CD4-positive, alpha-beta T cell treated with Interleukin-12 subunit alpha and Interleukin-12 subunit beta, for 1 hour (primary cell): ENCODE results near the gene EFNA2.

Experiments used
- DNase-seq: peaks from one replicate; pipeline ENCODE4 v3.0.0-alpha.2; 2020

EFNA2 gene

DNA sequence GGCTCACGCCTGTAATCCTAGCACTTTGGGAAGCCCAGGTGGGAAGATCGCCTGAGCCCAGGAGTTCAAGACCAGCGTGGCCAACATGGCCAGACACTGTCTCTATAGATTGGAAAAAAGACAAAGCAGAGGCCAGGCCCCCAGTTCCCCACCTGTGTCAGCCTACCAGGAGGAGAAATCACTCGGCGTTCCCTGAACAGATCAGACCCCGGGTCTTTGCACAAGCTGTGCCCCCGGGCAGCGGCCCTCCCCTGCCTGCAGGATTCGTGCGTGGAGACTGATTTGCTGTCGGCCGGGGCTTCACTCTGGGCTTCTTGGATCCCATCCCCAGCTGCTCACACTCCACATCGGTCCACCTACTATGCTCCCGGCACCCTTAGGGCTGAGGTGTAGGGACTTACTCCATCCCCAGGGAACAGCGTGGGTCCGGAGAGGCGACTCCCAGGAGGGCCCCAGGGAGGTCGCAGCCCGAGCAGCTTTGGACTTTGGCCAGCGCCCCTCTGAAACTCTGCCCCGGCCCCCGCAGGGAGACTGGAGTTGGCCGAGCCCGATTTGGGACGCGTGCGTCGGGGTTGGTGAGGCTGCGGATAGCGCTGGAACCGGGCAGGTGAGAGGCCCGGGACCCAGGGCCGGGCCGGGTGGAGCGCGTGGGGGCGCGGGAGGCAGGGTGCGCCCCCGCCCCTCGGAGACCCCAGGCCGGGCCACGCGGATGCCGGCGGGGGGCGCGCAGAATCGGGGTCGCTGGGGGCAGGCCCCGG lies 515 bp upstream of the EFNA2 start:
- DNase-seq, result no peak

DNA sequence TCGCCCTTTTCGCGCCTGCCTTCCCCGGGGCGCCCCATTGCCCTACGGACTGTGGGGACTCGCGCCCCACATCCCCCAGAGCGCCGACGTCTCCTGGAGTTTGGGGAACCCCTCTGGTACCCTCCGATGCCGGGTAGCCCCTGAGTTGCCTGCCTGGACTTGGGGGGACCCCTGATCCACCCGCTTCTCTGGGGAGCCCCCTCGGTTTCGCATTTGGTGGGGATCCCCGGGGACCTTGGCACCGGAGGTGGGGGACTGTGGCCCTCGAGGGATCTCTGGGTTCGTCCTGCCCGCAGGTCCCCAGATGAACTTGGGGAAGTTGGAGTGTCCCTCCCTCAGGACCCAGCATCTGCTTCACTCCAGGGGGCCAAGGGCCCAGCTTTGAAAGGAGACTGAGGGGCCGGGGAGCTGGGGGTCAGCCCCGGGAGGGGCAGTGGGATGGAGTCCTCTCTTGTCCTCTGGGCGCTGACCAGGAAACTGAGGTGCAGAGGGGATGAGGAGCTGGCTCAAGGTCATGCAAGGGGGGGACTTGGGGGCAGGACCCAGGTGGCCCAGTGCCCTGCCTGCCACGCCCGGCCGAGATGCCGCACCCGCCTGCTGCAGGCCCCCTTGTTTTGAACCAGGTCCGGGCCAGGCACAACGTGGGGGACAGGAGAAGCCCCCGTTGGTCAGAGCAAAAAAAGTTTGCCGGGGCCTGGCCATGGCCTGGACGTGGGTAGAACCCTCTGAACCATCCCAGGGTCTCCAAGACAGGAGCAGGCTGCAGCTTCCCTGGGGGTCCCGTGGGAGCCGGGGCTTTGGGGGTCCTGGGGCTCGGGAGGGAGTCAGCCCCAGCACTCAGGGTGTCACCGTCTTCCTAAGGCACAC lies 1.0 kb downstream of the EFNA2 start:
- DNase-seq, result no peak

DNA sequence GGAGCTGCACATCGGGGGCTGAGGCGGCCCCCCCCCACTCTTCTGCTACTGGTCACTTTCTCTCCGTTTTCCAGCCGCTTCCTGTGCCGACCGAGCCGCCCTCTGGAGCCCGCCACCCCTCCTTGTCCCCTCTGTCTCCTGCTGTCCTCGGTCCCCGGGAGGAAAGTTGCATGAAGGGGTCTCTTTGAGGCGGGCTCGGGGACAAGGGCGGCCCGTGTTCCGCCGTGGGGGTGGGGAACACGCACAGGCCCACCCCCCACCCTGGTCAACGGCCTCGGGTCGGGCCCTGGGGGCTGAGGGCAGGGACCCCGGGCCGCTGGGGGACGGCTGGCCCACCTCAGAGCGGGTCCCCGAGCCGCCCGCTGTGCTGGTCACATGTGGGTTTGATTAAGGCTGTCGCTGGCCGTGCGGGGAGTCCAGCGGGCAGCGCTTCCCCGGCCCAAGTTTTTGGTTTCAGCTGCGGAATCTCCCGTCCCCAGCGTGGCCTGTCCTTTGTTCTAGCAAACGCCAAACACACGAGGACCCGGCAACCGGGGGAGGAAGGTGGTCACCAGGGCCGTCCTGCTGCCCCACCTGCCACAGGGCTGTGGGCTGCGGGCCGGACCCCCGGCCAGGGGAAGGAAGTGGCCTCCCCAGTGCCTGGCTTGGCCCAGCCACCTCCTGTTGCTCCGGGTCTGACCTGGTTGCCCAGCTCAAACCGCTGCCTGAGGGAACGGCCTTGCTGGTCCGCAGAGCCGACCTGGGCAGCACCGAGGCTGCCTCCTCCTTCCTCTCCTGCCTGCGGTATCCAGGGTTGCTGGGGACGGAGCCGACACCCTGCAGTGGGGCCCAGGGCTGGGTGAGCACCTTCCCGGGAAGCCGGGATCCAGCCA lies 1.9 kb downstream of the EFNA2 start:
- DNase-seq, result no peak

DNA sequence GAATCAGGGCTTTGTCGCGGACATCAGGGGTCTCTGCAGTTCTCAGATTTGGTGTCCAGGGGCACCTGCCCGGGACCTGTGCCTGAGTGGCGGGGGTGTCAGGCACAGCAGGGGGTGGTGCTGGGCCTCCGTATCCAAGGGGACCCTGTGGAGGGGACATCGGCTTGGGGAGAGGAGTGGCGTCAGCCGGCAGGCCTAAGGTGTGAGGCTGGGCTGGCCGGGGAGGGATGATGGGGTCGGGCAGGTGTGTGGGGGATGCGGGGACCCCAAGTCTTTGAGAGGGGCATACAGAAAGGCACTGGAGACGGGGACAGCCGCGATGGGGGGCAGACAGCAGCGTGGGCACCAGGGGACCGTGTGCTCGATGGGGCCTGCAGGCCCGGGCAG lies 2.5 kb downstream of the EFNA2 start:
- DNase-seq, result no peak

DNA sequence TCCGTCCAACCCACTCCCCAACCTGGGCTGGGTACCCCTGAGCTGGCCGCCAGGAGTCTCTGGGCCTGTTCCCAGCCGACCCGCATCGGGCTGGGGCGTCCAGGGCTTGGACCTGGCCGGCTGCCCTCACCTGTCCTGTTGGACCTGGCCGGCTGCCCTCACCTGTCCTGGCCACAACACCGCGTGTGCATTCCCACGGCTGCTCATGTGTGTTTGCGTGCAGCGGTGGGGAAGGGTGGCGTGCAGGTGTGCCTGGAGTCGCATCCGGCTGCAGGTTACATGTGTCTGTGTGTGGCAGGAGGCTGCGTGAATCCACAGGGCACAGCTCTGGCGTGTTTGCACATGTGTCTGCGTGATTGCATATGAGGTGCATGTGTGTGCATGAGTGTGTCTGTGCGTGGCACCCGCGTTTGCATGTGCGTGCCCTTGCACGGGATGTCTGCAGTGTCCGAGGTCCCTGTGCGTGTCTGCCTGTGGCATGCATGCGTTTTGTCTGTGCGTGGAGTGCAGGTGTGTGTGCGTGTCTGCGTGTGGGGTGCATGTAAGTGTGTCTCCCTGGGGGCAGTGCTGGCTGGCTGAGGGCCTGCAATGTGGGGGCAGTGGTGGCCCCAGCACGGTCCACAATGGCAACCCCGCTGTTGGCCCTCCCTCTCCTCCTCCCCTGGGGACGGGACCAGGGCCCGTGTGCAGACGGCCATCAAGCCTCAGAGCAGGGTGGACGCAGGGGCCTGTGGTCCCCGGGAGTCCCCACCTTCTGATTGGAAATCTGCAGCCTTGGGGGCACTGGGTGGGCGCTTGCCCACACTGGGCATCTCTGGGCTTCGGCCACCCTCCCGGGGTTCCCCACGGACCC lies 3.4 kb downstream of the EFNA2 start:
- DNase-seq, result no peak

DNA sequence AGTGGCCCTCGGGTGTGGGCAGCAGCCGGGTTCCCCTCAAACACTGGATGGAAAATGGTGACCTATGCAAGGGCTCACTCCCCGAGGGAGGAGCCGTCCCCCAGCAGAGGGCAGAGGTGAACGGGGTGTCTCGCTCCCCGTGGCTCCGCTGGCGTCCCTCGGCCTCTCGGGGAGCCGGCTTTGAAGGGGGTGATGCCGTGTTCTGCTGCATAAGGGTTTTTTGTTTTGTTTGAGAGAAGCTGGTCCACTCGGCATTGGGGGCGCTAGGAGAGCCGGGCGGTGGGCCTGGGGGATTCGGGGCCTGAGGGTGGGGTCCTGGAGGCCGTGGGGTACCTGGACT lies 4.0 kb downstream of the EFNA2 start:
- DNase-seq, result no peak

DNA sequence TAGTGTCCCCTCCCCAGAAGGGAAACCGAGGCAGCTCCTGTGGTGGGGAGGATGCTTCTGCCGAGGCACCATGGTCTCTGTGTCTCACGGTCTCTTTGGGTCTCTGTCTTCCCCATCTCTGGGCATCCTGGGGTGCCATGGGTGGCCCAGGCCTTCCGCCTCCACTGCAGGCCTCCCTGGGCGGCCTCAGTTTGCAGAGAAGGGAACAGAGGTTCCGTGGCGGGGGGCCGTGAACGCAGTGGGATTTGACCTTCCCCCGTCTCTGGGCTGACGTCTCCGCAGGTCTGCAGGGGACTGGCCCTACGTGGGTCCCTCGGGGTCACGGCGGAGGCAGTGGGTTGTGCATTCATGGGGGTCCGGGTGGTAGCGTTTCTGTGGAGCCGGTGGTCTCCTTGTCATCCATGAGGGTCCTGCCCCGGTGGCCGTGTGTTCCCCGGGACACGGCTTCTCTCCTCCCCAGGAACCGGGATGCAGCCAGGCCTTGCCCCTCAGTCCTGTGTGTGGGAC lies 4.6 kb downstream of the EFNA2 start:
- no peak for DNase-seq

DNA sequence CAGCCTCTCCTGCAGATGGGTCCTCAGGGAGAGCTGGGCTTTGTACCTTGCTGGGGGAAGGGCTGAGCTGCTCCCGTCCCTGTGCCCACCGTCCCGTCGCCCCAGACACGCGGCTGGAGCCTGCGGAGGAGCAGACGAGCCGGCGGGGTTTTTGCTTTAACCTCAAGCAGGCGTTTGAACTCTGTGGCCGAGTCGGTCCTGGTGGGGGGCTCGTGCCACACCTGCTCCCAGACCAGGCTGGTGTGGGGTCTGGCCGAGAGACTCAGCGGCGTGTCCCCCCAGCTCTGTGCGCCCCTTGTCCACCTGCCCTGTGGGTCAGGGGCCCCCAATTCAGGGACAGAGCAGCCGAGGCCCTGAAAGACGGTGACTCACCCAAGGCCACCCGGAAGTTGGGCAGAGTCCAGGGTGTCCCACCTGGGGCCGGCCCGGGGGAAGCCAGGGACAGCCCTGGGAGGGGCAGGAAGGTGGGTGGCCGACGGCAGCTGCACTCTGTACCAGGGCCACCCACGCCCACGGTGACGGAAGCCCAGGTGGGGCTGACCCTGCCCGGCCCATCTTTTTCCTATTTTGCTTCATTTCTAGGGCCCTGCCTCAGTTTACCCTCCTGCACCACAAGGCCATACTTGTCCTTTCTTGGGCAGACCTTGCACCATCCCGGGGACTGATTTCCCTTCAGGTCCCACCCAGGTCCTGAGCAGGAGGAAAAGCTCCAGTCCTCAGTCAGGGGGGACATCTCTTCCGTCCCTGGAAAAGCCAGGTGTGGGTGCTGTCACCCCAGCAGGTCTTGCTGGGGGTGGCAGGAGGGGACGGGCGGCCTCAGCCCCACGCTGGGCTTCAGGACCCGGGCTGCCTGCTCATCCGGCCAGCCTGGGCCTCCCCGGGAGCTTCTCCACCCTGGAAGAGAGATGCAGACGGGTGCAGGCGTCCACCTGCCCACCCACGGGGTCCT lies 5.3 kb downstream of the EFNA2 start:
- DNase-seq, result no peak

DNA sequence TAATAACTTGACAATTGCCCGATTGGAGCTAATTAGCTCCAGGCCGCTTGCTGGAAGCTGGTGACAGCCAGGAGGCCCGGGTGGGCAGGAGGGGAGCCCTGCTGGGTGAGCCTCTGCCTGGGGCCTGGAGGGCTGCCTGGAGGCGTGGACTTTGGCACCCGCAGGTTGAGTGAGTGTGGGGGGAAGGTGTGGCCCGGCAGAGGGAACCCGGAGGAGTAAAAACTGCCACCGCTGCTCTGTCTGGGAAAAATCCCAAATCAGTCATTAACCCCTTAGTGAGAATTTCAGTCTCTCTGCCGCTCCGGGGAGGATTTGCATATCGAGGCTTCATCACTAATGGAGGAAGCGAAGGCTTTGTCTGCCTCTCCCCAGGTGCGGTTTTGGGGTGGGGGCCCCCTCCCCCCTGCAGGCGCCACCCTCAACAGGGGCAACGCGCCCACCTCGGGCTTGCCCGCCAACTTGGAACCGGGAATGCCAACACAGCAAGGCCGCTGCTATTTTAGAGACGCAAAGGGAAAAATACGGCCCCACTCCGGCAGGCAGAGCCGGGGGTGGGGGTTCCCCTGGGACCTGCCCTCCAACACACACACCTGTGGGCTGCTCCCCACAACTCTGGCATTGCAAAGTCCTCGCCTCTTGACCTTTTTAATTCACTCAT lies 6.2 kb downstream of the EFNA2 start:
- no peak for DNase-seq

DNA sequence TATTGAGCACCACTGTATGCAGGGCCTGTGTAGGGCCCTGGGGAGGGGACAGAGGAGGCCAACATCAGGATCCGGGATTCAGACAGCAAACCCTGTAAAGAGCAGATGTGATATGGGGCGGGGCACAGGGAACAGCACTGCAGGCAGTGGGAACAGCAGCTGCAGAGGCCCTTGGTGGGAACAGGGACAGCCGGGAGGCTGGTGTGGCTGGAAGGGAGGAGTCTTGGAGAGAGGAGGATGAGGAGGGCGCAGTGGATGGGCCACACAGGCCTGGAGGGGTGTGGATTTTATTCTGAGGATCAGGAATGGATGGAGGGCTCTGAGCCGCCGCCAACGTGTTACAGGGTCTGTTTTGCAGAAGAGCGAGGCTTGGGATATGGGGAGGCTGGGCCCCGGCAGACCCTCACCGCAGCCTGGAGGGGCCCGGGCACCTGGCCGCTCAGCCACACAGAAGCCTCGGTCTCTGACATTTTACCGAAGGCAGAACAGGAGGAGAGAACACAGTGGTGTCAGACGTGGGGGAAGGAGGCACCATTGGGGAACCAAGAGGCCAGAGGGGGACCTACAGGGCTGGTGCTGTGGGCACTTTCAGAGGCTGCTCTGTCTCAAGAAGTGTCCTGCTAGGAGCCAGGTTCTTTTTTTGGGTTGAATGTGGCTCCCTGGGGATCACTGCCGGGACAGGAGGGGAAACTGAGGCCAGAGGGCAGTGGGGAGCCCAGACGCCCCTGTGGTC lies 6.9 kb downstream of the EFNA2 start:
- DNase-seq, result no peak

DNA sequence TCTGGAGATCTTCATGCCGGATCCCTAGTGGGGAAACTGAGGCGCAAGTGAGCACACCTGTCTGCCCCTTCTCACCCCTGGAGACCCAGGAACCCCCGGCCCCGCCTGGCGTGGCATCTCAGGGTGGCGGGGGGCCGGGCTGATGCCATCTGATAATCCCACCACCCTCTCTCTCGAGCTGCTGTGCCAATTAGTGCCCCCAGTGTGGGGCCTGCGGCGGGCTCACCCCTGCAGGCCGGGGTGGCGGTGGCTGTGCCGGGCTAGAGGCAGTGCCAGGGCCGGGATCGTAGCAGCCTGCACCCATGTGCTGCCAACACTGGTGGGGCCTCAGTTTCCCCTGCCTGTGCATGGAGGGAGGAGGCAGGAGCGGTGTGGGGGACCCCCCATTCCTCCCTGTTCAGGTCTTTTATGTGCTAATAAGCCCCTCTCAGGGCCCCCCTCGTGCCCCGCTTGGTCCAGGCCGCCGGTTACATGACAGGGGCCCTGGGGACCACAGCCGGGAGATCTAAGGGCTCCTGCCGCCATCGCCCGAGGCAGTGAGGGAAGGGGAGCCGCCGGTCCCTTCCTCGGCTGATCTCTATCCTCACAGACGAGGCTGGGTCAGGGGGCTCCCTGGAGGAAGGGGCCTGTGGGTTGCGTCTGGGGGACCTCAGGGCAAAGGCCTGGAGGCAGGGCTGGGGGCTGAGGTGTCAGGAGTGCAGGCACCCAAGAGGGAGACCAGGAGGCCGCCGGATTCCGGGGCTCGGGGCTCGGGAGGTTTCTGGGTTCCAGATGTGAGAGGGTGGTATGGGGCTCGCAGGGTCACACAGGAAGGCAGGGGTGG lies 8.3 kb downstream of the EFNA2 start:
- no peak for DNase-seq

DNA sequence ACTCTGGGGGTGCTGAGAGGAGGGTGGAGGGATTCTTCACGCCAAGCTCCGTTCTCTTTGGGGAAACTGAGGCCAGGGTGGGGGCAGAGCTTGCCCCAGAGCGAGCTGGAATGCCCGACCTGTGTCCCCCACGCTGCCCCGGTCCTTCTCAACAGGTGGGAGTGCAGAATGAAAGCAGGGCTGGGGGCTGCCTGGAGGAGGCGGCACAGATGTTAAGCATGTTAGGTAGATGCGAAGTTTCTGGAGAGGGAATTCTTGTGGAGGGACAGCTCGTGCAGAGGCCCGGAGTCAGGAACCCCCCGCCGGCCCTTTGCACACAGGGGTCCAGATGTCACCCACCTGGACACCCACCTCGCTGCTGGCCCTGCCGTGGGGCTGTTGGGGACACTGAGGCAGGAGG lies 9.0 kb downstream of the EFNA2 start:
- no peak for DNase-seq

DNA sequence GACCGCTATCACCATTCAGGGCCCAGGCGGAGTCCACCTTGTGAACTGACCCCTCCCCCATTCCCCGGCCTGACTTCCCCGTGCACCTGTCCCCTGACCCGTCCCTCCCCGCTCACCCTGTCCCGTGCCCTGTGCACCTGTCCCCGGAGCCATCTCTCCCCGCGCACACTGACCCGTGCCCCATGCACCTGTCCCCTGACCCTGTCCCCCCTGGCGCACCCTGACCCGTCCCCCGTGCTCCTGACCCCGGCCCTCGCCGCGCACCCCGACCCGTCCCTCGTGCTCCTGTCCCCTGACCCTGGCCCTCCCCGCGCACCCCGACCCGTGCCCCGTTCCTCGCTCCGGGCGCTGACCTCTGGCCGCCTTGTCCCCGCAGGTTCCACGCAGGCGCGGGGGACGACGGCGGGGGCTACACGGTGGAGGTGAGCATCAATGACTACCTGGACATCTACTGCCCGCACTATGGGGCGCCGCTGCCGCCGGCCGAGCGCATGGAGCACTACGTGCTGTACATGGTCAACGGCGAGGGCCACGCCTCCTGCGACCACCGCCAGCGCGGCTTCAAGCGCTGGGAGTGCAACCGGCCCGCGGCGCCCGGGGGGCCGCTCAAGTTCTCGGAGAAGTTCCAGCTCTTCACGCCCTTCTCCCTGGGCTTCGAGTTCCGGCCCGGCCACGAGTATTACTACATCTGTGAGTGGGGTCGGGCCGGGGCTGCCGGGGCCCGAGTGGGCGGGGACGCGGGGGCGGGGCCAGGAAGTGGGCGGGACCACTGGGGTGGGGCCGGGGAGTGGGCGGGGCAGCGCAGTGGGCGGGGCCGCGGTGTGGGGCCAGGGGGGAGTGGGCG lies 9.7 kb downstream of the EFNA2 start:
- peak; percentile 40 for DNase-seq

DNA sequence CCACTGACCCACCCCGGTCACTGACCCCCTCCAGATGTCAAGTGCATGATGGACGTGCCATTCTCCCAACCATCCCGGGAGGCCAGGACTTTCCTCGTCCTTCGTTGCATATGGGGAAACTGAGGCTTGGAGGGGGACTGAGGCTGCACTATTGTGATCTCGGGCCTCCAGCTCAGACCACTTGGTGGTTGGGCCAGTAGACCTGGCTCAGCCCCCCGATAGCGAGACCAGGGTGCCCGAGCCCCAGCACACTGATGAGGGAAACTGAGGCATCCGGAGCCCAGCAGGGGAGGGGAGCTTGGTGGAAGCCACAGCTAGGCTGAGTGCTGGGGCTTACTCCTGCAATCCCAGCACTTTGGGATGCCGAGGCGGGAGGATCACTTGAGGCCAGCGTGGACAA lies 10.4 kb downstream of the EFNA2 start:
- DNase-seq, result no peak

DNA sequence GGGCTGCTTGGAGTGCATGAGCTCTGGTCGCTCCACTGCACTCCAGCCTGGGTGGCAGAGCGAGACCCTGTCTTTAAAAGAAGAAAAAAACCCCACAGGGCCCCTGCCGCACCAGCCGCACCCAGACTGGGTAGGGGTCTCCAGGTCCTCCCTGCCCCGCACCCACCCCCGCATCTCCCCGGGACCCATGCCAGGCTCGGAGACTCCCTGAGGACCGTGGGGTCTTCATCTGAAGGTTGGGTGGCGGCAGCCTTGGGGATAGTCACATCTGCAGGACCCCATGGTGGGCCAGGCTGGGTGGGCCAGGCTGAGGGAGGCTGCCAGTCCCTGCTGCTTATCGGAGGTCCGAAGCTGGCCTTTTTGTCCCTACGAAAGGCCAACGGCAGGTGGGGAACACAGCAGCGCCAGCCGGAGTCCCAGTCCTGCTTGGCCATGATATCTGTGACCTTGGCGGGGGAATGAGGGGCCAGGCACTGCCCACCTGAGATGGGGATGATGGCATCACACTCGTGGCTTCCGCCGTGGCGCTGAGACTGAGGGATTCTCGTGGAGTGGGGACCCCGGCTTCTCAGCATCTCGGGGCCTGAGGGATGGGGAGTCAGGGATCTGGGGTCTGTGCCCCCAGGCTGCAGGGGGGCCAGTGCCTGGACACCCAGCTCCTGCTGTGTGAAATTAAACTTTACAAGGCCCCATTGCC lies 11.1 kb downstream of the EFNA2 start:
- DNase-seq, result no peak

DNA sequence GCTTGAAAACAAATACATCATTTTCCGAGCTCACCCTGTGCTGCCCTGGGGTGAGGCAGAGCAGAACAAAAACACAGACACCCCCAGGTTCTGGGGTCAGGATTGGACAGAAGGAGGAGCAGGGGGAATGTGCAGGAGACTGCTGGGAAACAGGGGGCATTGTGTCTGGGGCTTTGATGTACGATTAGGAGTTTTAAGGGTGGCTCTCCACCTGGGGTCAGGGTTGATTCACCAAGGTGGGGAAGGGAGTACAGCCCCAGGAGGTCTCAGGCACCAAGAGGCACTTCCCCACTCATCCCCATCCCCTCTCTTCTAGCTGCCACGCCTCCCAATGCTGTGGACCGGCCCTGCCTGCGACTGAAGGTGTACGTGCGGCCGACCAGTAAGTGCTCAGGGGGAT lies 12.6 kb downstream of the EFNA2 start:
- DNase-seq, result no peak

DNA sequence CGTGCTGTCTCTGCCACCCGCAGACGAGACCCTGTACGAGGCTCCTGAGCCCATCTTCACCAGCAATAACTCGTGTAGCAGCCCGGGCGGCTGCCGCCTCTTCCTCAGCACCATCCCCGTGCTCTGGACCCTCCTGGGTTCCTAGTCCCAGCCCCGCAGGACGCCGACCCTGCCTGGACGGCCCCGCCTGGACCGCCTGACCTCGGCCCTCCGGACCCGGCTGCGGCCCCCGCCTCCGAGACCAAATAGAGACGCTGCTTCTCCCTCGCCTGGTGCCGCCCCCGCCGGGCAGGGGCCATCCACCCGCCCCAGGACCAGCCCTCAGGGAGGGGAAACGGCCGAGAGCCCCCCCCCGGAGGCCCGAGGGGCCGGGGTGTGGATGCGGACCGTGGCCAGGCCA lies 14.1 kb downstream of the EFNA2 start:
- DNase-seq, result no peak
